Measurements from ENCODE around the gene SEMA7A.
"Not testable (repeated sequence)": the region's sequence is repeated elsewhere in the genome, so short reads cannot be mapped to it uniquely, and the experiment has no call there.

The SEMA7A gene

GRCh38 chr15:74369084-74369745 lies 64.5 kb downstream of the SEMA7A start:
- DNase-seq: no peak

GRCh38 chr15:74368121-74368520 lies 65.6 kb downstream of the SEMA7A start:
- no peak for DNase-seq

- no peak for DNase-seq
Observed at GRCh38 chr15:74367296-74367854, 66.4 kb downstream of the SEMA7A start, which contains the start of gene CYP11A1. TSS of gene CYP11A1 (minus strand) at chr15:74367646. CDS start at chr15:74367585, 61 bp downstream.

- no peak for DNase-seq
Observed at GRCh38 chr15:74365598-74366445, 67.9 kb downstream of the SEMA7A start.

- no peak for DNase-seq
Observed at GRCh38 chr15:74364936-74365597, 68.7 kb downstream of the SEMA7A start.

GRCh38 chr15:74362482-74362881 lies 71.3 kb downstream of the SEMA7A start:
- no peak for DNase-seq

- DNase-seq: not testable (repeated sequence)
Observed at GRCh38 chr15:74360855-74361254, 72.9 kb downstream of the SEMA7A start.

GRCh38 chr15:74359376-74359775 lies 74.4 kb downstream of the SEMA7A start:
- not testable (repeated sequence) for DNase-seq

Measured in NCI-H82 (cell line).